Heart right ventricle (tissue), 16 donors: Measurements from ENCODE around the gene PREX1. TPM values are rescaled to one million over a fixed set of nuclear protein-coding genes. Genes with fewer than 3 reads are reported as not detected.

Source experiments
- ATAC-seq, 8 donors: fragments of 200-7000 bp; cut with Tn5 transposase; one replicate each; pipeline ENCODE4 v1.9.1; 2020; ENCODE audit warnings: mild to moderate bottlenecking in 8 of 8, moderate library complexity in 8 of 8, moderate number of reproducible peaks in 1 of 8
- DNase-seq, 2 donors: peaks; one replicate each; pipeline ENCODE4 v3.0.0-alpha.2; 2020
- H3K27ac ChIP-seq, 10 donors: fragments of 200-600 bp; sonication (generic) in 2 of 10; one replicate each; pipeline versions ENCODE4 v1.5.0 to v1.8.0; 2020 to 2022; ENCODE audit warnings: mild to moderate bottlenecking in 3 of 10
- H3K27me3 ChIP-seq, 7 donors: fragments of 200-600 bp; one replicate each; pipeline ENCODE4 v1.8.0; 2021 to 2022; ENCODE audit warnings: mild to moderate bottlenecking in 2 of 7
- H3K36me3 ChIP-seq, 9 donors: fragments of 200-600 bp; sonication (generic) in 1 of 9; one replicate each; pipeline versions ENCODE4 v1.5.0 to v1.8.0; 2020 to 2022; ENCODE audit warnings: mild to moderate bottlenecking in 2 of 9
- H3K4me1 ChIP-seq, 9 donors: fragments of 200-600 bp; sonication (generic) in 1 of 9; one replicate each; pipeline versions ENCODE4 v1.5.0 to v1.8.0; 2020 to 2022; ENCODE audit warnings: mild to moderate bottlenecking in 4 of 9
- H3K4me3 ChIP-seq, 10 donors: fragments of 200-600 bp; sonication (generic) in 2 of 10; one replicate each; pipeline versions ENCODE4 v1.5.0 to v1.8.0; 2020 to 2022; ENCODE audit warnings: mild to moderate bottlenecking in 7 of 10, moderate library complexity in 2 of 10
- H3K9me3 ChIP-seq, 11 donors: fragments of 200-600 bp in 10 of 11; sonication (generic) in 2 of 11; one replicate each; pipeline versions ENCODE4 v1.5.0 to v1.8.0; 2013 to 2022; ENCODE audit warnings: mild to moderate bottlenecking in 2 of 11, control low read depth in 1 of 11, moderate library complexity in 1 of 11
- CTCF ChIP-seq, 9 donors: fragments of 200-600 bp; sonication (generic) in 2 of 9; IDR thresholded peaks; one replicate each; pipeline versions ENCODE4 v1.5.0 to v1.8.0; 2021 to 2022; ENCODE audit warnings: antibody characterized with exemption in 9 of 9, mild to moderate bottlenecking in 5 of 9, moderate library complexity in 1 of 9
- WGBS, 2 donors: extraction: QIAGEN DNeasy Blood & Tissue Kit; methylation state at CpG; one replicate each; pipeline ENCODE4 v1.1.7; 2013; ENCODE audit warnings: inconsistent platforms in 1 of 2; 5-methylcytosine and 5-hydroxymethylcytosine counted together
- intact Hi-C, 10 donors: fragments of 100-400 bp; cut with DNase I; formaldehyde crosslinking; loops; one replicate each; pipeline versions ENCODE4 v1.11.1 to v1.14.2; 2022
- polyA plus RNA-seq, 2 donors: library from polyadenylated mRNA; stranded (reverse); fragments of 200-250 nt; gene quantifications; one replicate each; pipeline ENCODE4 v1.2.3, GENCODE V29; 2013
- total RNA-seq, 10 donors: library from RNA; stranded (reverse); fragmentation: NEBNext Ultra II Directional in 3 of 10; extraction: Animal tissue kit (Norgen Biotek cat#: 25700) in 3 of 10; gene quantifications; one replicate each; pipeline versions ENCODE4 v1.2.1 to v1.2.4, GENCODE V29; 2021 to 2023
- donor health status: Arrhythmogenic right ventricular cardiomyopathy.
- donor health status: ischemic (EF 13 %, LVEDD 7.1; RV severe dilation, severe dysfunction).
- donor health status: healthy with polysubstance abuse.
- donor health status: DM: no; HTN: yes; CAD: no.
- donor health status: DM: no; HTN: no; CAD: no.
- donor health status: ischemic (EF 25% LVEDD 6.9; RV normal size, moderate dysfunction).
- donor health status: ischemic (EF 25% LVEDD 5.7; RV mildly dilated, moderate dysfunction).
- donor health status: healthy.
- donor health status: DM: yes; HTN: yes; CAD: no.
- donor health status: Ischemic cardiomyopathy.
- donor health status: ischemic (EF 35%, LVEDD 5.7; RV mildly dilated, moderate dysfunction).
- donor health status: nonischemic (EF 11% LVEDD 7.7; RV severe dilation, severe dysfunction).
- donor health status: DM: yes; HTN: yes; CAD: no.
- donor health status: PGD.
- donor health status: ischemic (EF 29% LVEDD 5.4; RV normal size, mild dysfunction).
- donor health status: nonischemic (EF 23%, LVEDD 6.1; RV moderate dilation, normal function).

PREX1 gene
- total and polyA plus RNA-seq, 12 donors, result 4.6 to 23.4 (median 8.8) TPM

DNA sequence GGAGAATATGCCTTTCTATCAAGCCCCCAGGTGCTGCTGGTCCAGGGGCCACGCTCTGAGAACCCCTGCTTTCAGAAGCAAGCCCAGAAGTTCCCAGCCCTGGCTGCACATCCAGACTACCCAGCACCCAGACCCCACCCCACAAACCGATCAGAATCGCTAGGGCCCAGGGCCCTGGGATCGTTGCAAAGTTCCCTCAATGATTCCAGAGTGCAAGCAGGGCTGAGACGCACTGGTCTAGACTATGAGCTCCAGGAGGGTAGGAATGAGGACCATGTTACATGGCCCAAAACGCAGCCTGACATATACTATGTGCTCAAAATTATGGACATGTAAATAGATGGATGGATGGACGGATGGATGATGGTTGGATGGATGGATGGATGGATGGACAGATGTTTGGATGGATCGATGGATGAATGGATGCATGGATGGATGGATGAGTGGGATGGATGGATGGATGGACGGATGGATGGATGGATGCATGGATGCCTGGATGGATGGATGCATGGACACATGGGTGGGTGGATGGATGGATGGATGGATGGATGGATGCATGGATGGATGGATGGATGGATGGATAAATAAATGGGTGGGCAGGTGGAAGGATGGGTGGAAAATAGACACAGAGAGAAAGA lies 194.1 kb downstream of the PREX1 start:
- no peaks in the 10 kb centered on the region for H3K9me3 ChIP-seq
- ATAC-seq (no peak), DNase-seq (no peak)
- no peak overlapping the region for H3K27ac ChIP-seq
- no peaks in the 10 kb centered on the region for H3K4me1 ChIP-seq
- WGBS, 2 donors, result 93 to 97% methylated on average over 9 of the region's 9 CpGs
- intact Hi-C loops, result loop anchor here in 1 of 10 donors (5.0 kb wide), 1 partner anchor 1199 kb away; no protein-coding TSS in a partner anchor
- peaks cover 0 to 98% (median 0%) of the 10 kb centered on the region in 9 donors for H3K36me3 ChIP-seq
- H3K4me3 ChIP-seq, result no peak overlapping the region
- H3K27me3 ChIP-seq, result no peaks in the 10 kb centered on the region
- no peak for TF ChIP-seq CTCF (IDR thresholded peaks at IDR 0.05)

DNA sequence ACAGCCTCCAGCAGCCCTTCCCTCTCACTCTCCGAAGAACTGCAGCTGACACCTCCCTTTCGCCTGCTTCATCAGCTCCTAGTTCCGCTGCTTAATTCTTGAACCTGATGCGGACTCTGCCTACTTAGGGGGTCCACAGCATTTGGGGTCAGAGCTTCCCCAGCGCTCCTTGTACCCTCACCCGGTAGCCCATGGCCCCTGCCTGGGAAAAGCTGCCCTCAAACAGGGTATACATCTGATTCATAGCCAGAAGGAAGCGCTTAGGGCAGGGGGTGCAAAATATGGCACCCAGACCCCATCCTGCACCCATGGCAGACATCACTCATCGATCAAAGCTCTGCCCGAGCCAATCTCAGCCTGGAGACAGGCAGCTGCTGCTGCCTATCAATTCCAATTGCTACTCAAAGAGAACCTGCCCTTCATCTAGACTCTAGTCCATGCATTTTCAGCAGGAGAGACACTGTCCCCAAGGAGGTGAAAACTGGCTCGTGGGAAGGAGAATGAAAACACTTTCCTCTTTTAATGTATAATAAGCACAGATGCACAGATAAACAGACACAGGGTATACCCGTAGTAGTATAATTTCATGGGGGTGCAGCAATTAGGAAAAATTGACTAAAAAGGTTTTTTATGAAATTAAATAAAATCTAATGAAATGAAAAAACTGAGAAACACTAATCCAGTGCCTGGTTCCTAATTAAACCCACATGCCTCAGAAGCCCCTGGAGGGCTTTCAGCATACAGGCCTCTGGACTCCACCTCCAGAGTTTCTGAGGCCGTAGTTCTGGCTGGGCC lies 194.8 kb downstream of the PREX1 start:
- Histone ChIP-seq H3K27ac (no peak overlapping the region), H3K36me3 (peaks cover 0 to 98% (median 3%) of the 10 kb centered on the region in 9 donors), H3K4me1 (no peaks in the 10 kb centered on the region), H3K4me3 (no peak overlapping the region), H3K9me3 (no peaks in the 10 kb centered on the region), H3K27me3 (no peaks in the 10 kb centered on the region)
- DNase-seq, result no peak
- ATAC-seq, result no peak
- TF ChIP-seq CTCF (IDR thresholded peaks at IDR 0.05), result no peak
- 84 to 89% methylated on average over 12 of the region's 12 CpGs for WGBS, 2 donors
- intact Hi-C loops, result loop anchor here in 1 of 10 donors (5.0 kb wide), 1 partner anchor 1199 kb away; no protein-coding TSS in a partner anchor

- no peaks in the 10 kb centered on the region for H3K27me3 ChIP-seq
- DNase-seq, result no peak
- 85 to 92% methylated on average over 29 of the region's 29 CpGs for WGBS, 2 donors
- H3K4me1 ChIP-seq, result no peaks in the 10 kb centered on the region
- H3K36me3 ChIP-seq, result peaks cover 0 to 98% (median 4%) of the 10 kb centered on the region in 9 donors
- TF ChIP-seq CTCF (IDR thresholded peaks at IDR 0.05), result no peak
- H3K4me3 ChIP-seq, result no peak overlapping the region
- no peak overlapping the region for H3K27ac ChIP-seq
- intact Hi-C loops, result loop anchor here in 1 of 10 donors (5.0 kb wide), 1 partner anchor 1200 kb away; no protein-coding TSS in a partner anchor
- ATAC-seq, result no peak
- no peaks in the 10 kb centered on the region for H3K9me3 ChIP-seq
Measured at GRCh38 chr20:48632017-48632824, 195.6 kb downstream of the PREX1 start.
